GM19452 (cell line): ENCODE data around the gene LENG8.
"Not testable (repeated sequence)": the region's sequence is repeated elsewhere in the genome, so short reads cannot be mapped to it uniquely, and the experiment has no call there.

Source experiments
- ATAC-seq: cut with Tn5 transposase; IDR thresholded peaks from one replicate; pipeline ENCODE4 v1.9.1; 2021; ENCODE audit not compliant: unreplicated experiment

The LENG8 gene

DNA sequence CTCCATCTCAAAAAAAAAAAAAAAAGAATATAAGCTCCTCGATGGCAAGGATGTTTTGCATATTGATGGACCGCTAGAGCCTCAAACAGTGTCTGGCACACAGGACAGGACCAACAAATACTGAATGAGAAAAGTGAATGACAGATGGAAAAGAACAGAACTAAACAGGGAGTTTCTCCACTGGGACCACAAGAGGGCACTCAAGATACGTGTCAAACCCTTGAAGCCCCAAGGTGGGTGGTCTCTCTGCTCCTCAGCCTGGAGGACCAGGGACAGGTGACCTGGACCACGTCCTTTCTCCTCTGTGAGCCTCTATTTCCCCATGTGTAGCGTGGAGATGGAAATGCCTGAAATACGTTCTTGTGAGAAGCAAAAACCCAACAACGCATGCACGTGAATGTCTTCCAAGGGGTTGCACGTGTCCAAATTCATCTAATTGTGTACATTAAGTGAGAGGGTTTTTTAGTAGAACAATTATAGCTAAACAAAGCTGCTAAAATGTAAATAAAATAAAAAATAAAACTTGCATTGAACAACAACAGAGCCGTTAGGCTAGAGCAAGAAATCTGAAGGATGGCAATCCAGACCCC is 29.8 kb downstream of the LENG8 start:
- no peak for ATAC-seq

- no peak for ATAC-seq
These were observed 31.1 kb downstream of the LENG8 start for GRCh38 chr19:54480051-54480450.

DNA sequence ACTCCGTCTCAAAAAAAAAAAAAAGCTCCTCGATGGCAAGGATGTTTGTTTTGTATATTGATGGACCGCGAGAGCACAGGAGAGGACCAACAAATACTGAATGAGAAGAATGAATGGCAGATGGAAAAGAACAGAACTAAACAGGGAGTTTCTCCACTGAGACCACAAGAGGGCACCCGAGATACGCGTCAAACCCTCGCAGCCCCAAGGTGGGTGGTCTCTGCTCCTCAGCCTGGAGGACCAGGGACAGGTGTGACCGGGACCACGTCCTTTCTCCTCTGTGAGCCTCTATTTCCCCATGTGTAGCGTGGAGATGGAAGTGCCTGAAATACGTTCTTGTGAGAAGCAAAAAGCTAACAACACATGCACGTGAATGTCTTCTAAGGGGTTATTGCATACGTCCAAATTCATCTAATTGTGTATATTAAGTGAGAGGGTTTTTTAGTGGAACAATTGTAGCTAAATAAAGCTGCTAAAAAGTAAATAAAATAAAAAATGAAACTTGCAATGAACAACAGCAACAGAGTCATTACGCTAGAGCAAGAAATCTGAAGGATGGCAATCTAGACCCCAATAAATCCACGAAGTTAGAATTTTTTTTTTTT is 32.4 kb downstream of the LENG8 start:
- no peak for ATAC-seq

GRCh38 chr19:54482889-54483288 is 33.9 kb downstream of the LENG8 start:
- ATAC-seq, result no peak

GRCh38 chr19:54484451-54484850 is 35.5 kb downstream of the LENG8 start:
- ATAC-seq, result no peak

GRCh38 chr19:54485851-54486250 is 36.9 kb downstream of the LENG8 start:
- ATAC-seq, result no peak

DNA sequence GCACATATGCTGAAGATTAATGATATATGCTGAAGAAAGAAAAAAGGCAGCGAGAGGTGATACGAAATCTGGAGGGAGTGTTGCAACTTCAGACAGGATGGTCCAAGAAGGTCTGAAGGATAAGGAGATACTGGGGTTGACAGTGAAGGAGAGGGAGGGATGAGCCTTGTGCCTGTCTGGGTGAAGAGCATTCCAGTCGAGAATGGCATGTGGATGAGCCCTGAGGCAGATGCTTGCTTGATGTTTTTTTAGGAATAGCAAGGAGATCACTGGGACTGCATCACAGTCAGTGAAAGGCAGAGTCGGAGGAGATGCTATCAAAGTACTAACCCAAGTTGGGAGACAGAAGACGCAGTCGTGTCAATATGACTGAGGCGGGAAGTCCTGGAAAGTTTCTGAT is 40.3 kb downstream of the LENG8 start:
- ATAC-seq, result no peak

DNA sequence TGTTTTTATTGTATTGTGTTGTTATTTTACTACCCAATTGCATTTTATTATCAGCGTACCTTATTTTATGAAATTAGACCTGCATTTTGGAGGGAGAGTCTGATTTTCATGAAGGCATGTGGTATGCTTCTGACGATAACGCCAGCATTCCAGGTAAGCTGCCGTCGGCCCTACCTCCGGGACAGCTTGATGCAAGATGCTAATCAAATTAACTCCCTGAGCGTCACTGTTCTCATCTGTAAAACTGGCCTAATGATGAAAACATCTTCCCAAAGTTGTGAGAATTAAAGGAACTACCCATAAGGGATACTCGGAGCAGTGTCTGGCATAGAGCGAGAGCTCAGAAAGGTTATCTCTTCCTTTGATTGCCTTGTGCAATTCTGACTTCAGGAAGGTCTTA is 40.8 kb downstream of the LENG8 start:
- ATAC-seq, result no peak

- ATAC-seq, result no peak
These were observed 43.6 kb downstream of the LENG8 start for GRCh38 chr19:54492568-54492967.

DNA sequence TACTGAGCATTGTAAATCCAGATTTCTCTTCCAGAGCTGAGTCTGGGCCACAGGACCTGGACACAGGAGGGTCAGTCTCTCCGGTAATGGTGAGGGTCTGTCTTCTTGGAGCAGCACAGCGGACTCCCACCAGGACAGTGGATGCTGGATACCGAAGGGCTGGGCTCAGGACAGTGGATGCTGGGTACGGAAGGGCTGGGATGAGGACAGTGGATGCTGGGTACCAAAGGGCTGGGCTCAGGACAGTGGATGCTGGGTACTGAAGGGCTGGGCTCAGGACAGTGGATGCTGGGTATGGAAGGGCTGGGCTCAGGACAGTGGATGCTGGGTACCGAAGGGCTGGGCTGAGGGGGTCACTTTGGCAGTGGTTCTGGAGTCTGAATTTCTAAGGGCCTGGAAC is 44.1 kb downstream of the LENG8 start:
- not testable (repeated sequence) for ATAC-seq

GRCh38 chr19:54493967-54494585 is 45.1 kb downstream of the LENG8 start:
- ATAC-seq, result no peak

GRCh38 chr19:54495284-54495683 is 46.3 kb downstream of the LENG8 start:
- not testable (repeated sequence) for ATAC-seq

DNA sequence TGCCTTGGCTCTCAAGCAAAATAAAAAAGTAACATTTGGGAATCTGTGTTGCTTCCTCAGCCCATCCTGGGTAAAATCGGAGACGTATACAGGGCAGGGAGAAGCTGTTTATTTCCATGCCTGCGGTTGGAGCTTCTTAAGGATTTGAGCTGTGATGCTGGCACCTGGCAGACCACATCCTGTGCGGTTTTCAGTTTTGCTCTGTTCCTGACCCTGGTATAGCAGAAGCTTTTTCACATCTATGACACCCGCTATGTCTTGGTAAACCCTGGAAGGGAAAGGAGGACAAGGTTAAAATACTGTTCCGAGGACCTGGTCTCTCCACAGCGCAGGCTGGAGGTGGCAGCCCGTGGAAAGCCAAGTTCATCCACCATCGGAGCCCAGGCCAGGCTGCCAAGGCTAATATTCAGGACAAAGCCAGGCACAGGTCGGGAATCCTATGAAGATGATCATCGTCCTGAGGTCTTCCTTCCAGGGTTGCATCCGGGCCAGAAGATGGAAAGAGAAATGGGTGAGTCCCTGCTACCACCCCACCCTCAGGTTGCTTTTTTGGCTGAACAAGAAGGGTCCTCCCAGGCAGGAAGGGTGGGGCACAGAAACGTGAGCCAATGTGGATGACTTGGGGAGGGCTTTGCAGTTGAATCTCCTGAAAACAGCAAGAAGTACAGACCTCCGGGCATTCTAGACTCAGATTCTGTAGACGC is 48.9 kb downstream of the LENG8 start:
- ATAC-seq, result not testable (repeated sequence)

DNA sequence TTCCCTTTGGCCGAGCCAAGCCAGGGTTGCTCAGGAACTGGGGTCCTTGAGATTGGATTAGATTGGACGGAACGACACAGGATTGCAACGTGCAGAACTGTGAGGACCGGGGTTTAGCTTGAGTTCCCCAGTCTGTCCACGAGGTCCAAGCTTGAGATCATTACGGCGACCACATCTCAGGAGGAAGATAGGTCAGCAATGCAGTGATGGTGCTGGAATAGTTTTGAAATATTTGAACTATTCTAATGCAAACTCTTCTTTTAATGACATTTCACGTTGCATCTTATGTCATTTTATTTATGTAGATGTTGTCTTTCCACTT is 49.4 kb downstream of the LENG8 start:
- ATAC-seq, result not testable (repeated sequence)

DNA sequence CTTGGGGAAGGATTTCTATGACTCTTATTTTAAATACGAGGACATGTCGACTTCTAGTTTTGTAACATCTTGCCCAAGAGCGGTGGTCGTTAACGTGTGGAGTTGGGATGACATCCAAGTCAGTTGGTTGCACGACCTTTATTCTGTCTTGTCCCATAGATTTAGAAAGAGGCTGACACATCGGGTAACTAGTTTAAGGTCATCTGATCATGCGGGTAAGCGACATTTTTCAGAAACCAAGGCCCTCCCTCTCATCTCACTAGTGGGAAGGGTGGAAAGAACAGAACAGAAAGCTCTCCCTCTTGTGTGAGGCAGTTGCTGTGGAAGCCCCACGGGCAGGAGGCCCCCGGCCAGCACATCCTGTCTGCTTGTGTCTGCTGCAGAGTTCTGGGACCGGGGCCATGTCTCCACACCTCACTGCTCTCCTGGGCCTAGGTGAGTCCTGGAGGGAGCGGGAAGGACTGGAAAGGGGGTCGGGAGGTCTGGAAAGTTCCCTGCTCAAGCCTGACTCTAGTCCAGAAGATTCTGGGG is 53.6 kb downstream of the LENG8 start, which contains the start of gene LAIR2:
Gene LAIR2 (plus strand): TSS at position 314 of the 531 bp plus-strand sequence. CDS start 88 bp downstream, at position 402.
- no peak for ATAC-seq

- ATAC-seq, result not testable (repeated sequence)
These were observed 56.5 kb downstream of the LENG8 start for GRCh38 chr19:54505542-54505941.

GRCh38 chr19:54506079-54506478 is 57.1 kb downstream of the LENG8 start:
- ATAC-seq, result no peak

- ATAC-seq, result not testable (repeated sequence)
These were observed 58.2 kb downstream of the LENG8 start for GRCh38 chr19:54507038-54507717.

DNA sequence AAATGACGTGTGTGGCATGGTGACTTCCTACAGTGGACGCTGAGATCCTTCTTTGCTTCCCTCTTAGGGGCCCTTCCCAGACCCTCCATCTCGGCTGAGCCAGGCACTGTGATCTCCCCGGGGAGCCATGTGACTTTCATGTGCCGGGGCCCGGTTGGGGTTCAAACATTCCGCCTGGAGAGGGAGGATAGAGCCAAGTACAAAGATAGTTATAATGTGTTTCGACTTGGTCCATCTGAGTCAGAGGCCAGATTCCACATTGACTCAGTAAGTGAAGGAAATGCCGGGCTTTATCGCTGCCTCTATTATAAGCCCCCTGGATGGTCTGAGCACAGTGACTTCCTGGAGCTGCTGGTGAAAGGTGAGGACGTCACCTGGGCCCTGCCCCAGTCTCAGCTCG is 58.8 kb downstream of the LENG8 start:
- ATAC-seq, result no peak

DNA sequence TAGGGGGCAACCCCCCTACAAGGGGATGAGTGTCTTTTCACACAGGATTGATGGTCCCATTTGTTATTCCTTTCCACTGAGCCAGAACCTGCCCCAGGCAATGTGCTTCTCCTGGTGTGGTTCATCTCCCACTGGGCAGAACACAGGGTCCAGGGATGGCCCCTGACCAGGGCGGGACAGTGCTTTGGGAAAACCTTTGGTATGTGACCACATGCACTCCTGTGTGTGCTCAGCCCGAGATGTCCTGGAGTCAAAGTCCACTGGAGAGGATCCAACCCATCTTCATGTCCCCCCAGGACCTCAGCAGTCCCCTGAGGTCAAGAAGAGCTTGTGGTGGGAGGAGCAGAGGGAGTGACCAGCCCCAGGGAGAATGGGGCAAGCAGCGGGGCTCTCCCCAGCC is 59.5 kb downstream of the LENG8 start:
- not testable (repeated sequence) for ATAC-seq
